Mammary epithelial cell (primary cell): ENCODE results near the gene LRIT2.

Source experiments
- EZH2 ChIP-seq: IDR thresholded peaks from 2 replicates; pipeline ENCODE4 v1.6.1; 2012; ENCODE audit warnings: low read length, inconsistent platforms, borderline replicate concordance
- TF ChIP-seq, protein P1 (sequence below), 2 donors: IDR thresholded peaks in 1 of 2; conservative IDR thresholded peaks in 1 of 2; 2 replicates each; pipeline ENCODE4 v1.5.1; 2011 to 2012; ENCODE audit warnings: inconsistent platforms in 2 of 2, low read length in 2 of 2, mild to moderate bottlenecking in 2 of 2, control low read depth in 1 of 2, low read depth in 1 of 2; ENCODE audit not compliant: insufficient read depth in 1 of 2; ENCODE audit errors: extremely low read depth in 1 of 2

- TF ChIP-seq, protein P1, sequence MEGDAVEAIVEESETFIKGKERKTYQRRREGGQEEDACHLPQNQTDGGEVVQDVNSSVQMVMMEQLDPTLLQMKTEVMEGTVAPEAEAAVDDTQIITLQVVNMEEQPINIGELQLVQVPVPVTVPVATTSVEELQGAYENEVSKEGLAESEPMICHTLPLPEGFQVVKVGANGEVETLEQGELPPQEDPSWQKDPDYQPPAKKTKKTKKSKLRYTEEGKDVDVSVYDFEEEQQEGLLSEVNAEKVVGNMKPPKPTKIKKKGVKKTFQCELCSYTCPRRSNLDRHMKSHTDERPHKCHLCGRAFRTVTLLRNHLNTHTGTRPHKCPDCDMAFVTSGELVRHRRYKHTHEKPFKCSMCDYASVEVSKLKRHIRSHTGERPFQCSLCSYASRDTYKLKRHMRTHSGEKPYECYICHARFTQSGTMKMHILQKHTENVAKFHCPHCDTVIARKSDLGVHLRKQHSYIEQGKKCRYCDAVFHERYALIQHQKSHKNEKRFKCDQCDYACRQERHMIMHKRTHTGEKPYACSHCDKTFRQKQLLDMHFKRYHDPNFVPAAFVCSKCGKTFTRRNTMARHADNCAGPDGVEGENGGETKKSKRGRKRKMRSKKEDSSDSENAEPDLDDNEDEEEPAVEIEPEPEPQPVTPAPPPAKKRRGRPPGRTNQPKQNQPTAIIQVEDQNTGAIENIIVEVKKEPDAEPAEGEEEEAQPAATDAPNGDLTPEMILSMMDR (conservative IDR thresholded peaks at IDR 0.05 in 1 of 2, IDR thresholded peaks at IDR 0.05 in 1 of 2; ENCODE audit: extremely low read depth in 1 of 2, insufficient read depth in 1 of 2, low read depth in 1 of 2, low read length in 2 of 2), result no peak
- TF ChIP-seq EZH2, result no peak
These were observed 38.4 kb upstream of the LRIT2 start for GRCh38 chr10:84263716-84264115.
